Measurements from ENCODE around the gene C2orf68. TPM values are rescaled to one million over a fixed set of nuclear protein-coding genes. Genes with fewer than 3 reads are reported as not detected.

C2orf68 gene
- total and polyA plus RNA-seq, 4 donors: 7.6 to 20.9 (median 11.6) TPM

- no peak overlapping the region for H3K9ac ChIP-seq (ENCODE audit: low read depth in 1 of 2, low read length in 2 of 2)
- no peak overlapping the region for H3K27ac ChIP-seq (ENCODE audit: low read depth in 1 of 2, low read length in 2 of 2)
Observed at GRCh38 chr2:85606116-85606455, 5.8 kb downstream of the C2orf68 start.

GRCh38 chr2:85605406-85606115 lies 6.3 kb downstream of the C2orf68 start:
- Histone ChIP-seq H3K4me3 (ENCODE audit: low read depth in 1 of 3, low read length in 3 of 3) (no peak overlapping the region), H3K9me3 (ENCODE audit: control insufficient read depth in 4 of 4, low read length in 3 of 4) (no peaks in the 10 kb centered on the region), H3K27me3 (ENCODE audit: control insufficient read depth in 4 of 4, insufficient read depth in 4 of 4, low read length in 3 of 4) (no peaks in the 10 kb centered on the region), H3K9ac (ENCODE audit: low read depth in 1 of 2, low read length in 2 of 2) (no peak overlapping the region), H3K4me1 (ENCODE audit: control insufficient read depth in 4 of 4, insufficient read depth in 4 of 4, low read length in 3 of 4) (peaks cover 5 to 66% (median 55%) of the 10 kb centered on the region in 4 donors), H3K36me3 (ENCODE audit: control insufficient read depth in 4 of 4, insufficient read depth in 3 of 4, low read depth in 1 of 4, low read length in 3 of 4) (peaks cover 0 to 10% (median 5%) of the 10 kb centered on the region in 4 donors), H3K27ac (ENCODE audit: low read depth in 1 of 2, low read length in 2 of 2) (peak overlapping the region; percentile 70 to 76)
- DNase-seq (ENCODE audit: low spot score): no peak
- WGBS: 81% methylated on average over 4 of the region's 4 CpGs
- TF ChIP-seq TAF1 (conservative IDR thresholded peaks at IDR 0.05) (no peak), YY1 (IDR thresholded peaks at IDR 0.05) (no peak), GABPA (IDR thresholded peaks at IDR 0.05 in 1 of 2, conservative IDR thresholded peaks at IDR 0.05 in 1 of 2) (no peak), HNF4G (IDR thresholded peaks at IDR 0.05) (no peak), MAX (IDR thresholded peaks at IDR 0.05) (no peak), ZBTB33 (IDR thresholded peaks at IDR 0.05) (no peak), EGR1 (IDR thresholded peaks at IDR 0.05; ENCODE audit: low read depth in 2 of 2) (no peak), ATF3 (IDR thresholded peaks at IDR 0.05) (no peak), REST (IDR thresholded peaks at IDR 0.05) (no peak), CTCF (IDR thresholded peaks at IDR 0.05; ENCODE audit: low read depth, low read length, missing input control) (no peak), RXRA (IDR thresholded peaks at IDR 0.05) (no peak), RAD21 (IDR thresholded peaks at IDR 0.05) (no peak), FOXA2 (IDR thresholded peaks at IDR 0.05) (no peak)

More at GRCh38 chr2:85606116-85606455, 5.8 kb downstream of the C2orf68 start:
- Histone ChIP-seq H3K4me3 (ENCODE audit: low read depth in 1 of 3, low read length in 3 of 3) (no peak overlapping the region), H3K27me3 (ENCODE audit: control insufficient read depth in 4 of 4, insufficient read depth in 4 of 4, low read length in 3 of 4) (no peaks in the 10 kb centered on the region), H3K4me1 (ENCODE audit: control insufficient read depth in 4 of 4, insufficient read depth in 4 of 4, low read length in 3 of 4) (peaks cover 5 to 61% (median 55%) of the 10 kb centered on the region in 4 donors), H3K9me3 (ENCODE audit: control insufficient read depth in 4 of 4, low read length in 3 of 4) (no peaks in the 10 kb centered on the region), H3K36me3 (ENCODE audit: control insufficient read depth in 4 of 4, insufficient read depth in 3 of 4, low read depth in 1 of 4, low read length in 3 of 4) (peaks cover 0 to 10% (median 5%) of the 10 kb centered on the region in 4 donors)
- 88% methylated on average over 7 of the region's 7 CpGs for WGBS
- DNase-seq (ENCODE audit: low spot score): no peak
- TF ChIP-seq EGR1 (IDR thresholded peaks at IDR 0.05; ENCODE audit: low read depth in 2 of 2) (no peak), NR2F2 (IDR thresholded peaks at IDR 0.05) (no peak), MAX (IDR thresholded peaks at IDR 0.05) (no peak), JUND (IDR thresholded peaks at IDR 0.05) (no peak), HNF4A (conservative IDR thresholded peaks at IDR 0.05) (no peak), FOXA2 (IDR thresholded peaks at IDR 0.05) (no peak), GABPA (IDR thresholded peaks at IDR 0.05 in 1 of 2, conservative IDR thresholded peaks at IDR 0.05 in 1 of 2) (no peak), CTCF (IDR thresholded peaks at IDR 0.05; ENCODE audit: low read depth, low read length, missing input control) (no peak), RXRA (IDR thresholded peaks at IDR 0.05) (no peak), RAD21 (IDR thresholded peaks at IDR 0.05) (no peak), SP1 (IDR thresholded peaks at IDR 0.05) (no peak), FOXA1 (IDR thresholded peaks at IDR 0.05) (no peak), TAF1 (conservative IDR thresholded peaks at IDR 0.05) (no peak)

All from liver (tissue), 9 donors.